ENCODE data around the gene SYTL2.
"Not testable (repeated sequence)": the region's sequence is repeated elsewhere in the genome, so short reads cannot be mapped to it uniquely, and the experiment has no call there.

The SYTL2 gene

DNA sequence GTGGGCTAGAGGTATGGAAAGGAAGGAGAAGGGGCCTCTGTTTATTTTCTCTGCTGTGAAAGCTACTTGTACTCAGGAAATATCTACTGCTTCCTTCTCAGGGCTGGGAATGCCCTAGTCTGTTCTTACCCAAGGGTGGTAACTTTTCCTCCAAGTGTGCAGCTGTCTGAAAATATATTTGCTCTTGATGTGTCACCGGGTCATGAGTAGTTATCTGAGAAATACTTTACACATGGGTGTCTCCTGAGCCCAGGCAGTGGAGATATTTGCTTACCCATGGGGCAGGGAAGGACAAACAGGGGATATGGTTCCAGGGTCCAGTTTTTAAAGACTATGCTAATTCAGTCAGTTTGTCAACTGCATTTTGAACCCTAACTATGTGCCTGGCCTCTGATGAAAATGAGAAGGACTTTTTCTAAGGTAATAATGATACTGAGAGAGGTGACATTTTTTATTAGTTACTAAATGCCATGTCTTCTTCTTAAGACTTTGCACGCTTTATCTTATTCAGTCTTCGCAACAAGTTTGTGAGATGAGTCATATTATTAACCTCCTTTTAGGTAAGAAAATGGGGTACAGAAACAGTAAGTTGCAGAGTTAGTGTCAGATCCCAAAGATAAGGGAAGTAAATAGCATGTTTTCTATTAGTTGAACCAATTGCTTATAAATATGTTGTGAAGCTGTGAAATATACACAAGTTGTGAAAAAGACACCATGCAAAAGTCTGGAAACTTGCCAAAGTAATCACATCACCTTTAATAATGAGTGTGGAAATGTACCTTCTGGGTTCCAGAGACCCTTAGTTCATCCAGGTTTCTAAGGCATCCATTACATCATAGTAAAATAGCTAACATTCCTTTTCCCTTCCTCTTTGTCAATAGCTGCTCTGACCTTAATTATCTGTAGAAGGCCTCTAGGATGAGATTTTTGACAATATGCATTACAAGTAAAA, 22.9 kb downstream of the SYTL2 start:
- no peak for DNase-seq

DNA sequence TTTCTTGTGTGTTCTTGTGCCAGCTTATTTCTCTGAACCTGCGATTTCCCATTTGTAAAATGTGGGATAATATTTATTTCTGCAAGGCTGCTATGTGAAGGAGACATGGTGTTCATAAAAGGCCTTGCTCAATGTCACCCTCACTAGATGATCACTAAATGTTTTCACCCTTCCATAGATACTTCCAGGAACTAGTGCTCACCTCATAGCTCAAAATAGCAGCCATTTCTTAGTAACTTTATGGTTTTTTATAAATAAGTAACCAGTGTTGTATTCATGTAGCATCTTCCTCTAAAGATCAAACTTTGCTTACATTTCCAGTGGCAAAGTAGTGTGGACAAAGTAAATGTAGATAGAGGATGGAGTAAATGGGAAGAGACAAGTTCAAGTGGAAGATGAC, 23.8 kb downstream of the SYTL2 start:
- DNase-seq, result no peak

- no peak for DNase-seq
Observed at GRCh38 chr11:85784480-85785265, 26.3 kb downstream of the SYTL2 start.

DNA sequence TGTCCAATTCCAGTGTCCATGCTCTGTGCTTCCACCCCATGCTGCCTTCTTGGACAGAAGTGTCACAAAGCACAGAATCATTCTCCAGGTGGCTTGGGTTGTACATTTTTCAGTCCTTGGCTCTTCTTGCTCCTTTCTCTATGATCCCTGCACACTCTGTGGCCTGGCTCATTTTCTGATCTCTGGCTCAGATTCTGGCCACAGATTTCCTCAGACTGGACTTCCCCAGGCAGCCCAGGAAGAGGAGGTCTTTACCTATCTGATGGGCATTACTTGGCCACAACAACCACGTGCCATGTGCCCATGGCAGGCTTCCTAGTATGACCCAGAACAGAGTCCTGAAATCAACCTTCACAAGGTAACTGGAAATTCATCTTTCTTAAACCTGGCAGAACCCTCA, 27.2 kb downstream of the SYTL2 start:
- DNase-seq, result no peak

DNA sequence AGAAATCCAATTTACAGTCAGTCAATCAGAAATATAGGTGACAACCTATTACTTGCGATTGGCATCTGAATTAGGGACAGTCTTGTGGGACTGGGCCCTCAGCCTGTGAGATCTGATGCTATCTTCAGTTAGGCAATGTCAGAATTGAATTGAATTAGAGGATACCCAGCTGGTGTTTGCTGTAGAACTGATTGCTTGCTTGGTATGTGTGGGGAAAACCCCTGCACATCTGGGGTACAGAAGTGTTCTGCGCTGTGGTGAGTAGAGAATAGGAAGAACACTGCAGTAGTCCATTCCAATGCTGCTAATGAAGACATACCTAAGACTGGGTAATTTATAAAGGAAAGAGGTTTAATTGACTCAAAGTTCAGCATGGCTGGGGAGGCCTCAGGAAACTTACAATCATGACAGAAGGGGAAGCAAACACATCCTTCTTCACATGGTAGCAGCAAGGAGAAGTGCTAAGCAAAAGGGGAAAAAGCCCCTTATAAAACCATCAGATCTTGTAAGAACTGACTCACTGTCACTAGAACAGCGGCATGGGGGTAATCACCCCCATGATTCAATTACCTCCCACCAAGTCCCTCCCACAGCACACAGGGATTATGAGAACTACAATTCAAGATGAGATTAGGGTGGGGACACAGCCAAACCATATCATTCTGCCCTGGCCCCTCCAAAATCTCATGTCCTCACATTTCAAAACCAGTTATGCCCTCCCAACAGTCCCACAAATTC, 30.0 kb downstream of the SYTL2 start:
- DNase-seq, result not testable (repeated sequence)

GRCh38 chr11:85779956-85780640, 30.8 kb downstream of the SYTL2 start:
- no peak for DNase-seq

GRCh38 chr11:85777603-85777972, 33.4 kb downstream of the SYTL2 start:
- DNase-seq, result not testable (repeated sequence)

DNA sequence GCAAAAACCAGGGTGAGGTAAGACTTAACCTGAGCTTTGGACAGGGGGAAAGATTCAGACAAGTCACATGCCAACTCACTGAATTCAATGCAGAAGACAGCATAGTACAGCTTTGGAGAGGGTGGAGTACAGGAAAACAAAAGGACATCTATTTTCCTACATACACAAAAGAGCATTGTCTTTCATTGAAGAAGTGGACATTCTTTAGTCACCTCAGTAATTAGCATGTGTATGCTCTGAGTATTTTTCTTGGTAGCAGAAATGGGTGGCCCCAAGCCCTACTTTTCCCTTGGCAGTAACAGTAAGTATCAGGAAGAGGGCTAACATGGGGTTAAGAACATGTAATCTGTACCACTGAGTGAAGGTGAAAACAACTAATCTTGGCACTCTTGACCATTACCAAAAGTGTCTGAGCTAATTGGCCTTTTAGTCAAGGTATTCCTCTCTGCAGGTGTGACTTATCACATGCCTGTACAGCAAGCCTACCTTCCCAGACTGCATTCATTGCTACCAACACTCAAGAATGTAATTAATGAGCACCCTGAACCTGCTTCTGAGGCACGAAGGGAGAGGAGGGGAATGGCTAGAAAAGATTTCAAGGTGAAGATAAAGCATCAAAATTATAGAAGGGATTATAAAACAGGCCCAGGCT, 33.9 kb downstream of the SYTL2 start:
- DNase-seq, result no peak

GRCh38 chr11:85774256-85775101, 36.5 kb downstream of the SYTL2 start:
- no peak for DNase-seq

DNA sequence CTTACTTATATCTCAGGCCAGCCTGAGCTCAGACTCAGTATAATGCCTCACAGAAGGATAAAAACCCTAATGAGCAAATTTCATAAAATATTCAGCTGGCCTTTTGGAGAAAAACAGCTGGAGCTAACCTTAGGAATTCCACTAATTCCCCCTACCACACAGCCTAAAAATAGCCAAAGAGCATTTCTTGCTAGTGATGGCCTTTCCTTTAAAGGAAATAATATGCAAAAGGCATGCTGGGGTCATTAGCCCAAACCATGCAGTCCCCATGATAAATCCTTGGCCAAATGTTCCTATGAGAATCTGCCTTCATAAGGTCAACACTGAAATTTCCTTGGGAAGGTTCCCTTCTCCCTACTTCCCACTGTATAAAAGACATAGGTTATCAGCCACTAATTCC, 38.2 kb downstream of the SYTL2 start:
- no peak for DNase-seq

- DNase-seq, result no peak
Observed at GRCh38 chr11:85771568-85771967, 39.4 kb downstream of the SYTL2 start.

DNA sequence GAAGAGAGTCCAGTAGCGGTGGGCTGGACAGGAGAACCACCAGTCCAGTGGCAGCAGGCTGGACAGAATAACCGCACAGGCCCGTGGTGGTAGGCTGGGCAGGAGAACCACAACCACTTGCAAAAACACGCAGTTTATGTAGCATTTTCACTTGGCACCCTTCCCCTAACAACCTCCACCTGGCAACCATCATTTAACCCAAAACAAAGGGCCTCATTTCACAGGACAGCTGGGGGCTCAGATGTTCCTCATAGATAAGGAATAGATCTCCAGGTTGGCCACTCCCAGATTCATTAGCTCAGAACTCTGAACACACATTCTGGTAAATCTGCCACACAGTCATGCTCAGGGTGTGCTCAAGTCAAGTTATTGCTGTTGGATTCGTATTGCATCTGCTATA, 41.2 kb downstream of the SYTL2 start:
- DNase-seq, result no peak

DNA sequence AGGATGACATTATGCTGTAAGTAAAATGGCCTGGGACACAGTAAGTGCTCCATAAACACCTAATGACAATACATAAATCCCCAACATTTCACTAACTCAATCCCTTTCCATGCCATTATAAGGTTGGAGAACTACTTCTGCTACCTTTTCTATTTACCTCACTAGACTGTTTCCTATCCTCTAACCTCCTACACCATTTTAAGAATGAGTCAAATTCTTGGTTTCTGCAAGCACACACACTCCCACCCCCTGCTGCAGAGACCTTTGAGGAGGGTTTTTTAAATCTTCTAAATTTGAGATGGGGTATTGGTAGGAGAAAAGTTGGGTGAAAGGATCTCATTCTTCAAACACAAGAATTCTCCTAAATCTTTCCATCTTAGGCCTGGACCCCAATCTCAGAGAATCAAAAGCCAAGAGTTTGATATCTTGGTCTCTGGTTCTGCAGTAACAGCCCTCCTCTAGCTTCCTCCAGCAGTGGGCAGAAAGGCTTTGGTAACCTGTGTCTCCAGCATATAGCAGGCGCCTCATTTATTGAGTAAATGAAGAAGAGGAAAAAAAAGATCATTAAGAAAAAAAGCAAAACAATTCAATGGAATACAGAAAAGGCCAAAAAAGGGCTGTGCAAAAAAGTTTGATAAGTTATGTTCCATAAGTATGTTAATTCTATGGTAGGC, 42.3 kb downstream of the SYTL2 start:
- no peak for DNase-seq

DNA sequence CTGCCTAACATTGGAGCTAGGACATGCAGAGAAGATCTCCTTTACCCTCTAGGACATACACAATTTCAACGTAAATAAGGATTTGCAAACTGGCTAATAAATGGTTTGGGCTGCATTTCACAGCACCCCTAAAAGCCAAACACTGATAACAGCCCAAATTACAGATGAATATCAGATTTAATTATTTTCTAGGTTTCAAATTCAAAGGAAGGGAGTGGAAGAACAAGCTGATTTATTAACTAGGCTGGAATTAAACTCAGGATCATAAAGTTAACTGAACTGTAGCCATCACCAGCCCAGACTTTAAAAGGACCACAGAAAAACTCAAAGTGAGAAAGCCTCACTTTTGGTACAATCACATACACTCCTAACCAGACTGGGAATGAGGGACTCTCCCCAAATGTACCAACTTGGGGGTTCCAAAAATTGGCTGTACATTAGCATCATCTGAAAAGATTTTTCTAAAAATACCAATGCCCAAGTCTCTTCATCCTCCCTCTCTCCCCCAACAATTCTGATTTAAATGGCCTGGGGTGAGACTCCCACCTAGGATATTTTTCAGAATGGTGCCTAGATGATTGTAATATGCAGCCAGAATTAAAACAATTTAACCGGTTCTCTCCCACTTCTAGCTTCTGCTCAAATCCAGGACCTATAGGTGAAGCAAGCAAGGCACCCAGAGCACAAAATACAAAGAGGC, 43.5 kb downstream of the SYTL2 start:
- no peak for DNase-seq

DNA sequence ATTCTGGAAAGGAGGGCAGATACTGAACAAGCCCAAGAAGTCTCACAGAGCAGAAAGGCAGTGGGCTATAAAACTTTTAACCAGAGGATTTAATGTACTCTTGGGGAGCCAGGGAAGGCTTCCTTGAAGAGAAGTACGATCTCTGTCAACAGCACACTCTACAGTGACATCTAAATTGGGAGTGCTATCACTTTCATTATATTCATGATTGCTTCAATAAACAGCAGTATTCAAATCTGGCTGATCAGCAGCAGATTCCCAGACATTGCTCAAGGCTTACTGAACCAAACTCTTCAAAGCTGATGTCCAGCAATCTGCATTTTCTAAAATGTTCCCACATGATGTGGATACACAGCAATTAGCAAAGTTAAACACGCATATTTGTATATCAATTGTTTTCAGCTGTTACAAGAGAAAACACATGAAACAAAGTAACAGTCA, 44.2 kb downstream of the SYTL2 start:
- no peak for DNase-seq

- DNase-seq, result no peak
Observed at GRCh38 chr11:85764796-85765195, 46.1 kb downstream of the SYTL2 start.

- no peak for DNase-seq
Observed at GRCh38 chr11:85762226-85762625, 48.7 kb downstream of the SYTL2 start.

DNA sequence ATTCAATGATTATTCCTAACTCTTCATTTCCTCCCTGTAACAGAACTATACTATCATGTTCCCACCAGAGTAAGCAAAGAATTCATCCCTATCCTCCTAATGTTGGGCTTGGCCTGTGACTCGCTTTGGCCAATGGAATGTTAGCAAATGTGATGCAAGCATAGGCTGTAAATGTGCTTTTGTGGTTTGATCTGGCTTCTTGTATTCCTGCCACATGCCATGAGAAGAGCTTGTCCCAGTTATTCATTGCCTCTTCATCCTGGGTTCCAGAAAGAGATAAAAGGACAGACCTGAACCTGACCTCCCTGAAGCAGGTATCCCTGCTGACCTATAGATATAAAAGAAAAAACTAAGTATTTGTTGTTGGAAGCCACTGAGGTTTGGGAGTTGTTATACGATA, 51.0 kb downstream of the SYTL2 start:
- no peak for DNase-seq

GRCh38 chr11:85758480-85759039, 52.4 kb downstream of the SYTL2 start:
- no peak for DNase-seq

GRCh38 chr11:85758026-85758425, 52.9 kb downstream of the SYTL2 start:
- no peak for DNase-seq
